CD4-positive, alpha-beta T cell treated with Interleukin-4 for 4 hours (primary cell): ENCODE results near the gene AP3B1.
"Not testable (repeated sequence)": the region's sequence is repeated elsewhere in the genome, so short reads cannot be mapped to it uniquely, and the experiment has no call there.

Experiments used
- DNase-seq: peaks from one replicate; pipeline ENCODE4 v3.0.0-alpha.2; 2020

The AP3B1 gene

DNA sequence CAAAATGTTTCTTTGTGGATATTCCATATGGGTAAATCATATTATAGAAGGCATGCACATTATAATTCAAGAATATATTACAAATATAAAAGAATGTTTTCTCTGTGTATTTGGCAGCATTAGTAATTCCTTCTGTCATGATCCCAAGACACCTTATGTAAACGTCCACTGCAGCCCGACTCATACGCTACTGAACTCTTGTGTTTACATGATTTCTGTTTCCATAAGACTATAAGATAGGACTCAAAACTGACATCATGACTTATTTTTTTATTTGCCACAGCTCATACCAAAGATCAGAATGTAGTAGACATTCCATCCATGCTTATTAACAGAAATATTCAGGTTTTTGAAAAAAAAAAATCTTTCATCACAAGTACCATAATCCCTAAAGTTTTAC lies 234.1 kb downstream of the AP3B1 start:
- DNase-seq: no peak

DNA sequence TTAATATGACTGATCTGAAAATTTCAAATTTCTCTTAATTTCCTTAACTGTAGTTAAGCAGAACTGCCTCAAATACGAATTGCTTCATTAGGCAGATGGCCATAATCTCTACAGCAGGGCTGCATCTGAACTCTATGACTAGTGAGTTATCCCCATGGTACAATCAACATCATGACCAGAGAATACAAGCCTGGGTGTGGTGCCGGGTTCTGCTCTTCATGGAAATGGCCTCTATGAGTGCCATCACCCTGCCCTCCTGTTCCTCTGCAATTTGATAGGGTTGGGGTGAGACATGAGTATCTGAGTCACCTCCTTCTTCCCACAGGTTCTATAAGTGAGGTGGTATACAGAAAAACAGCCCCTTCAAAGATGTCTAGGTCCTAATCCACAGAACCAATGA lies 235.9 kb downstream of the AP3B1 start:
- no peak for DNase-seq

DNA sequence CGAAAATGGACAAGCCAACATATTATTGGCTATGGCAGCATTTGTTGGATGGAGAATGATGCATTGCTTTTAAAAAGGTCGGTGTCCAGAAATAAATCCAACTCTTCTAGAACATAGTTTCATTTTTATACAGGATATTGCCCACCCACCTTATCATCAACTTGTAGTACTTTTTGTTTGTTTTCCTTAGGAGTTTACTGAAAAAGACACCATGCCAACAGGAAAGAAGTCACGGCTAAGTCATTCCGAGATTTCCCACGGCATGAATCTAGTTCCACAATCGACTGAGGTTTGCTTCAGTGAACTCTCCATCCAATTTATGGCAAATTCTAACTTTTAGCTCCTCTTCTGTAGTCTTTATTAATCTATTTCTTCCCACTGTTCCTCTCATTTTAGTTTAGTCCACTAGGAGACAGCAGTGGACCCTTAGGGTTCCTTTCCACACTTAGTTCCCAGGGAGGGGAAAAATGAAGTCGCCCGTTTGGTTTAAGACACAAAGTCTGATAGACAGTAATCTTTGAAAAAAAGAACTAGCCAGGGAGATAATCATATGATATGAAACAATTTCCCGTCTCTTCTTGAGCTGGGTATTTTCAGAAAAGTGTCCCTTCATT lies 237.5 kb downstream of the AP3B1 start:
- DNase-seq: no peak

DNA sequence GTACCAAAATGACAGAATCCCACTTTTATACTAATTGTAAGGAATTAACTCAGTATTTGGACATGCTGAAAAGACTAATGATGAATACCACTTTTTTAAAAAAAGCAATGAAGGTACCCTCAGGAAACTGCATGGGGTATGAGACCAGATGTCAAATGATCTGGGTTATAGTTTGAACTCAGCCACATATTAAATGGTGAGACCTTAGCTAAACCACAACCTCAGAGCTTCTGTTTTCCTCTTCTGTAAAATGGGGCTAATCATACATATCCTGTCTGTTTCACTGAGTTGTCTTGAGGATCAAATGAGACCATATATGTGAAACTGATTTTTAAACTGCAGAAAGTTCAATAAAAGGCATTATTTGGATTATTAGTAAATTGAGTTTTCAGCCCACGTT lies 238.4 kb downstream of the AP3B1 start:
- no peak for DNase-seq

DNA sequence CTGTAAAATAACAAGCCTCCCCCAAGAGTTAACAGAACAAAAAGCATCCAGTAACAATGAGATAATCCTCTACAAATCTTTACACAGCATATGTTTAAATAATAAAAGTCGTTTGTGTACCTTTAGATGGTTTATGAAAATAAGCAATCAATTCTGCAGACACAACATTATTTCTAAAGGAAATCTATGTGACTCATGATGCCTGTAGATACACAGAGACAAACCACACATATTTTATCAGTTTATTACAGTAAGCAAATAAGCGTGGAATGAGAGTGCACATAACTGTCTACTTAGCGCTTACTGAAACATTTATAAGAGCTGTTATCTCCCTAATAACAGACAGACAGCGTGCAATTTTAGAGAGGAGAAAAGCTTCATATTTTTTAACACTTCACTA lies 243.6 kb downstream of the AP3B1 start:
- no peak for DNase-seq

DNA sequence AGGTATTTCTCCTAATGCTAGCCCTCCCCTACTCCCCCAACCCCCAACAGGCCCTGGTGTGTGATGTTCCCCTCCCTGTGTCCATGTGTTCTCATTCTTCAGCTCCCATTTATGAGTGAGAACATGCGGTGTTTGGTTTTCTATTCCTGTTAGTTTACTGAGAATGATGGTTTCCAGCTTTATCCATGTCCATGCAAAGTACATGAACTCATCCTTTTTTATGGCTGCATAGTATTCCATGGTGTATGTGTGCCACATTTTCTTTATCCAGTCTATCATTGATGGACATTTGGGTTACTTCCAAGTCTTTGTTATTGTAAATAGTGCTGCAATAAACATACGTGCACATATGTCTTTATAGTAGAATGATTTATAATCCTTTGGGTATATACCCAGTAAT lies 247.7 kb downstream of the AP3B1 start:
- not testable (repeated sequence) for DNase-seq

DNA sequence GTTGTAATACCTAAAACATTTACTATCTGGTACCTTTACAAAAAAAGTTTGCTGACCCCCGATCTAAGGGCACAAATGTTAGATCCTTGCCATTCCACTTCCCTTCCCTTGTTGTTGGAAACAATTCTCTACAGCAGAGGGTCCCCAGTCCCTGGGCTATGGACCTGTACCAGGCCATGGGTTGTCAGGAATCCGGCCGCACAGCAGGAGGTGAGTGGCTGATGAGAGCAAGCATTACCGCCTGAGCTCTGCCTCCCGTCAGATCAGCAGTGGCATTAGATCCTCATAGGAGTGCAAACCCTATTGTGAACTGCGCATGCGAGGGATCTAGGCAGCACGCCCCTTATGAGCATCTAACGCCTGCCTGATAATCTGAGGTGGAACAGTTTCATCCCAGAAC lies 248.5 kb downstream of the AP3B1 start:
- DNase-seq: no peak

DNA sequence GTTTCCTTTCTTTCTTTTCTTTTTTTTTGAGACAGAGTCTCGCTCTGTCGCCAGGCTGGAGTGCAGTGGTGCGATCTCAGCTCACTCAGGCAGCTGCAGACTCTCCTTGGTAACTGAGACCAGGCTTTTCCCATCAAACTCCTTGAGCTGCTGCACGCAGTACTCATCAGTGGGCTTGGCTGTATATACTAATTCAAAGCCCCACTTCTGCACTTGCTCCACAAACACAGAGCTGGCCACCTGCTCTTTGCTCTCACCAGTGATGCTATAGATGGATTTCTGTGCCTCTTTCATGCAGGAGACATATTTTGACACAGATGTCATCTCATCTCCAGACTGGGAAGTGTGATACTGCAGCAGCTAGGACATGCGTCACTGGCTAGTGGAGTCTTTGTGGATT lies 252.7 kb downstream of the AP3B1 start:
- DNase-seq: no peak

DNA sequence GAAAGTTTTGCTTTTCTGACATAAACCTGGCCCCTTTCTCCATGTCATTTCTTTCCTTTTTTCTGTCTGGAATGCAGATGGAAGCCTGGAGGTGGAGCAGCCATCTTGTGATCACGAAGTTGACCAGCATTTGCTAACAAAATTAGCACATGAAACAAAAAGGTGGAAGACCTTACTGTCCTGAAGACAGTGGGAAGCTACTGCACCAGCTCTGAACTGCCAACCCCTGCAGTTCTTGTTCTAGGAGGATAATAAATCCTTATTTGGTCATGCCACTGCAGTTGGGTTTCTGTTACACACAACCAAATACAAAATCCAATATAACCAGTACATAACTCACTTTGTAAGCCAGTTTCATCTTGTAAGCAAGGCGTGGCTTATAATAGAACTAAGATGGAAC lies 269.0 kb downstream of the AP3B1 start:
- DNase-seq: no peak

DNA sequence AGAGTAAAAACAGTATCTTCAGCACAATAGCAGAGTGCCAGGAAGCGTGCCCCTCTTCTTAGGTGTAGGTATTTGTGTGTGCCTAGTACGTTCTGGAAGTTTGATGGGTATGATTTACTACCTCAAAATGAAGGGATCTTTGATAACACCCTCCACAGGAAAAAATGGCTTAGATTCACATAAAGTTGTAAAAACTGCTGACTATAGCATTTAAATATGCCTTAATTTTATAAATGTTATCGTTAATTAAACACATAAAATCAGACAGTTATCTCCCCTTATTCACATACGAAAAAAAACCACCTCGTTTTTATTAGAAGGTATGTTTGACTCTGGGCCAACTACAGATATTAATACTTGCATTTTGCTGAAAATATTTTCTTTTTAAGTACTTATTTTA lies 274.8 kb downstream of the AP3B1 start:
- no peak for DNase-seq

DNA sequence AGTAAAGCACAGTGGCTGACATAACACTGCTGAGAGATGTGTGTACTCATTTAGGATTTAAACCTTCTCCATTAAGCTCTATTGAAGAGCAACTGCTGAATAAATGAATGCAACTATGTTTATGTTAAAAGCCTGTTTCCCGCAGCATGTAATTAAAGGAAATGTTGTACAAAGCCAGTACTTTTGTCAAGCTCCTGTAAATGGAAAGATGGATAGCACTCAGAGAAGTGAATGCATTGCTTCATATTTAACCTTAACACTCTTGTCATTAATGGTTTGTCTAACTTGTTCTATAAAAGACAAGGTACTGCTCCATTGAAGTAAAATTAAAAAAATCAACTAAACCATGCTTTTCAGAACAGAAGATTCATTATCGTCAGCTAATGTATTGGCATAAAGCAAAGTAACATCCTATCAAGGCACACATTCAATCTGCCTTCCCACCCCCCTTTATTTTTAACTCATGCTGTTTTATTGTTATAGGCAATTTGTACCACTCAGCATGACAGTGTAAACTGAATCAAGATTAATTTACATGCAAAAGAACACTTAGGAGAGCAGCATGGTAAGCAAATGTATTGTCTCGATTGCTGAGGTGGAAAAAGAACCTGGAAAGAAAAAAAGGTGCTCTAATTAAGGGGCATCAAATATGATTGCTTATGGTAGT lies 277.5 kb downstream of the AP3B1 start:
- DNase-seq: no peak

DNA sequence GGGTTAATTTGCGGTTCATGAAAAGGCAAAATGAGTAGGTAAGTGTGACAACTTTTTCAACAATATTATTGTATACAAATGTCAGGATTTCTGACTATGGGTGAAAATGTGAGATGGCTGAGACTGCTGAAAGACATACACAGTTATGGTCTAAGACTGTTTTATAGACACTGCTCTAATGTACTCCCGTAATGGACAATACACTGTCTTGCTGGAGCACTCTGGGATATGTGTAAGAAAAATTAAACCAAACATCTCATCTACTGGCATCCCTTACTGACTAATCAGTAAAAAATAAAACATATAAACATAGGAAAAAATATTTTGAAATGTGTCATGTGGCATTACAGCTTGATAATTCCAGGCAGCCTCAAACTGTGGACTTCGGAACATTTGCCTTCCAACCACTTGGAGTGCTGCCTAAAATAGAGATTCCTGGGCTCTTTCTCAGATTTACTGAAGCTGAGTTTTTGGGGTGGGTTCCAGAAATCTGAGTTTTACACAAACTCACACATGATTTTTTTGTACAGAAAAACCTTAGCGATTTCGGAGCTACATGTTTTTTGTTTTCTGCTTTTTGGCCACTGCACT lies 284.5 kb downstream of the AP3B1 start:
- no peak for DNase-seq

DNA sequence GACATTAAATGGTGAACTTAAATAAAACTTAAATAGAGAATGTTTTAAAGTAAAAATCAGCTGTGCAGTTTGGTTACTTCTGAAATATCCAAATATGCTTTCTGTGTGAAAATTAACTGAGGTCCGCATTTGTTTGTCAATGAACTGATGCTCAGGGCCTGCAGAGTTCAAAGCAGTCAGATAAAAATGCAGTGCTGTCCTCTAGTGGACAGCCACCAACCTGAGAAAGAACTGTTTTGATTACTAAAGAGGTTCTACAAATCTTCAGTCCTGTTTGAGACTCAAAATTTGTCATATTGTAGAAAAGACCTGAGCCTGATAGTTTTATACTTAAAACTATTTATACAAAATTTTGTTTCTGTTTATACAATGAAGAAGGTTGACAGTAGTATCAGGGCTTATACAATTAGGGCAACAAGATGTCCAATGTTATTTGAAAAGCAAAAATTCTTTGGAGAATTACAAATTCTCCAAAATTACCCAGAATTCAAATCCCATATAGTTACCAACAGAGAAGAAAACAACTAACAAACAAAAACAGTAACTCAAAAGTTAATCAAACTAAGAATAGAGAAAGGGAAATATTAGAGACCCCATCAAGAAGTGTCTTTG lies 286.0 kb downstream of the AP3B1 start:
- DNase-seq: no peak

DNA sequence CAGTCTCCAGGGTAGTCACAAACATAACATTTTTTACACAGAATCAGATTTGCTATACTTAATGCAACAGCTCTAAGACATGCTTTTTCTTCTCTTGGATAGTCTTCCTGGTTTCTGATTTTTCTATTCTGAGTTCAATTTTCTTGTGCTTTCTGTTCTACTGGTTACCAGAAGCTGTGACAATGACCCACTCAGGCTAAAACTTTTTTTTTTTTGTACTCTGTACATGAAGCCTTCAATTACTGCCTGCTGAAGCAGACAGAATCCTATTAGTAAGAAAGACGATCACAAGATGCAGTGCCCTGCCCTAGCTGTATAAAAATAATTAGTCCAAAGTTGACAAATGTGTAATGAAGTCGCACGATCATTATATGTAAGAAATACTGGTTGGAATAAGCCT lies 287.3 kb downstream of the AP3B1 start:
- no peak for DNase-seq

DNA sequence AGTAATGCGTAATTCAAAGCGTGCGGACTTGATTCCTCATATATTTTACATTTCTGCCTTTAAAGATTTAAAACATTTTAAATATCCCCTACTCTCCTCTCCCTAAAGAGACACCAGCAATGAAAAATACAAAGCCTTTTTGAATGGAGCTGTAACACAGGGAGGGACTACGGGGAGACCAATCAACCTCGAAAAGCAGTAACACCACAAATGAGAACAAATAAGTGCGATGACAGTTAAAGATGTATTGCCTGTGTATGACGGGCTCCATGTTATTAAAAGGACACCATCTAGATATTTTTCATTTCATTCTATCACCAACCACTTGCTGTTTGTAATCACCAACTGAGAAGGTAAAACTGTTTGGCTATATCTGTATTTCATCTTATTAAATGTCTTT lies 288.0 kb downstream of the AP3B1 start:
- DNase-seq: no peak

DNA sequence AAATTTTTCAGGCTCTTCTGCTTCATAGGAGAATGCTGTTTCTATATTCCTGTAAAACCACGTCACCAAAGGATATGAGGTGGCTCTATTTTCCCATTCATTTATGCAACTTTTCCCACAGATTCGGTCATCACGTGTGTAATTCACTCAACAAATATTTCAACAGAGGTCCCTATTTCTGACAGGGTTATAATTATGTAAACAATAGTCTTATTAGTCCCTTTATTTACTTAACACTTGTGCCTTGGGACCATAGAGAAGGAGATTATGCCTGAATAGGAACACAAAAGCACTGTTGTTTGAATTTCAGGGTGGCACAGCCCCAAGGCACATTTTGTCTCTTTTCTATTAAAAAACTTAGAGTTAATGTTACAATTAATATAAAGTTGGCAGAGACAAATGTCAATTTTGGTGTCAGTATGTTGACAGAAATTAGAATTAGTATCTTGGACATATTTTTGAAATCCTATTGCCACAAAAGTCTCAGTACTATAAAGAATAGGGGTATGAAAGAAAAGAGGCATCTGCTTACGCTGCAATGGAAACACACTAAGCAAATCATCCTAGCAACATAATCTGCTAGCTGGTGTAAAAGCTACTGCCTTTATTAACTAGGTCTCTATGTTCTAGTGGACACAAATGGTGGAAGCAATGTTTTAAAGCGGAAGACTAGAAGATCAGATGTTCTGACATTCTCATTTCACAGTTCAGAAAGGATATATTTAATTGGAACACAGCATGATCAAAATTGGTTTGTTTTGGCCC lies 289.3 kb downstream of the AP3B1 start:
- DNase-seq: no peak

DNA sequence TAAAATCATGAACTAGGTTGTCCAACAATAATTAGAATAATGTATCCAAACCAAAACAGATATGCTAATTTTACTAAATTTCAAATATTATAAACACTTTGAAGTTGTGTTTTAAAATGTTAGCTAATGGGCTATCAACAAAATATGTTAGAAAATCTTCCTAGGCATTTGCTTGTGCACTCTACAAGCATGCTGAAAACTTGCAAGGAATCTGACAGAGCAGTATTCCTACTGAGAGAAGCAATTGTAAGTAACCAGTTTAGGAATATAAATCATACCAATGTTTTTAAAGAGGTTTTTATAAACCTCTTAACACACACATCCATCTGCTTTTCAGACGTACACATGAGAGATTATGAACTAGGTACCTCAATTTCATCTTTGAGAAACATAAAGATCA lies 289.9 kb downstream of the AP3B1 start:
- DNase-seq: no peak

DNA sequence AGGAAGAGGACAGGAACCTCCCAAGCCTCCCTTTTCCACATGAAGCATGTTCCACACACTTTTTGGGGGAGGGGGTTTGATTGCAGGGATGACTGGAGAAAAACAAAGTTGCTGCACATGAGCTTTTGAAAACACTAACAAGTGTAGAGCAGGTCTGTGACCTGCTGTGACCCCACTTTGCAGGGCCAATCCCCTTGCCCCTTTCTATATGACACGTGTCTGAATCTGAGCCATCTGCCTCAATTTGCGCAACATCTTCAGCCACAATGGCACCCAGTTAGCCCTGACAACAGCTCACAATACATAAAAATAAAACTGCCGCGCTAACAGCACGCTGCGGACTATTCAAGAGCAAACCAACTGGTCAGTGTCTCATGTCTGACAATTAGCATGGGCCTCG lies 290.6 kb downstream of the AP3B1 start:
- no peak for DNase-seq

DNA sequence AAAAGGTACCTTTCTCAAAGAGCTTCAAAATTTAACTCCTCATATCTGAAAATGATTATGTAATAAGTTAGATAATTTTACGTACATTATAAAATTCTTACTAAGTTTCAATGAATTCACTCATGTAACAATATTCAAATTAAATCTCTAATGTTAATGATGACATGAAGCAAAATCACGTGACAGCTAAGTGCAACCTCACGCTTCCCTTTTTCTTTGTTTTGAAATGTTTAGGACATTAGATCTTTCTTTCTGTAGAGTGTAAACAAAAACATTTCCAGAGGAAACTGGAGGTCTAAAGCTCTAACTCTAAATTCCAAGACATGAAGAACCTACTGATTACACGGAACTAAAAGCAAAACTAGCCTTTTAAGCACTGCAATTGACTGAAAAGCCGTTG lies 291.0 kb downstream of the AP3B1 start:
- DNase-seq: no peak

DNA sequence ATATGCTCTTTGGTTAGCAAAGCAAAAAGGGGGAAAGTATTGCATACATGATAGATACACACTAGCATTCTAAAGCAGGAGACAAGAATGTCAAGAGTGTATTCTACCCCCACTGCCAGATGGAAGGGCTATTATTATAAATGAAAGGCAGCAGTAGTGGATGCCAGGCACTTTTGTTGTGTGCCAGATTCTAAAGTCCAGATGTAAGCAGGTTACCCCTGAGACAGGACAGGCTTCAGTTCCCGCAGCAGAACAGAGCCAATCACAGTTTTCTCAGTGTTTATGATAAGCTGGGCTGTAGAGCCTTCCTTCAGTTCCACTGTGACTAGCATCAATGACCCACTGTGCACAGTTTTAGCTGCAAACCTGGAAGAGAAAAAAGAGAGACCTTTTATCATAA lies 291.8 kb downstream of the AP3B1 start:
- no peak for DNase-seq

DNA sequence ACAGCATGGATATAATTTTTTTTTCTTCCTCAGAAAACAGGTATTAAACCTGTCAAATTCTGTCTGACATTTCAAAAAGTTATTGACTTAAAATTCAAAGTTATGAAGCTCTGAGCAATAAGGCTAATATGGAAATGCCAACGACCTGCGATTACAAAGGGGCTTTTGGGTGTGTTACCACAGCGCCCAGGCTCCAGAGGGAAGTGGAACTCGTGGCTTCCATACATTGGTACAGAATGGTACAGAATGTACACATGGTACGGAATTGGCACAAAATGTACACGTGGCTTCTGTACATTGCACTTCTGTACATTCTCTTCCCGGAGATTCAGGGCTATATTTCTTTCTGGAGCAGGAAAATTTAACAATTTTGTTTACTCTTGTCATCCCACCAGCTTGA lies 293.3 kb downstream of the AP3B1 start:
- DNase-seq: no peak

DNA sequence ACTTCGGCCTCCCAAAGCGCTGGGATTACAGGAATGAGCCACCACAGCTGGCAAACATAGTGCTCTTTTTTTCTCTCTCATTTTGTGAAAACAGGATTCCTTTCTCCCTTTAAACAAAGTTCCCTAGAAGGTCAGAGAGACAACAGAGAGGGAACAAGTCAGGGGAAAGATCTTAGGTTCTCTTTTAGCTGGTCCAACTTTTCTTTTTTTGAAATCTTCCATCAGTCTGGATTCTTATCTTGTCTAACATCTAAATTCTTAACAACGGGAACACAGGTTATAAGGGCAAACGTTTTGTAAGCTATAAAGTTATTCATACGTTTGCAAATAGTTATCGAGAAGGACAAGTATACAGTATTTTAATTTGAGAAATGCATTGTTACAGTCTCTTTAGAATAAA lies 294.3 kb downstream of the AP3B1 start:
- DNase-seq: no peak

DNA sequence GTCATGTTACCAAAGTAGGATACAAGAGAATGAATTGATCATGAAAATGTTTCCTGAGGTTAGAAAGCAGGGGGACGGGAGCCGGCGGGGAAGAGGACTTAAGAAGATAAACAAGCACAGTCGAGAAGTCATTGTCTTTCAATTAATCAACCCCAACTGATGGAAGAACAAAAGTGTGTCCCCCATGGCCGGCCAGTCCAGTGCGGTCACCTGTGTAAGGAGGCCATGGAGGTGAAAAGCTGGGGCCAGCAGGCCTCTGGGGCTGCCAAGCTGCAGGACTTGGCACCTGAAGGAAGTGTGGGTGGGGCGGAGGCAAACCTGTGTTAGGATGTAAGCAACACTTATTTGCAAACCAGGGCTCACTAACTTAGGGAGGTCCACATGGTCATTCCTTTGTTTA lies 295.1 kb downstream of the AP3B1 start:
- DNase-seq: no peak

DNA sequence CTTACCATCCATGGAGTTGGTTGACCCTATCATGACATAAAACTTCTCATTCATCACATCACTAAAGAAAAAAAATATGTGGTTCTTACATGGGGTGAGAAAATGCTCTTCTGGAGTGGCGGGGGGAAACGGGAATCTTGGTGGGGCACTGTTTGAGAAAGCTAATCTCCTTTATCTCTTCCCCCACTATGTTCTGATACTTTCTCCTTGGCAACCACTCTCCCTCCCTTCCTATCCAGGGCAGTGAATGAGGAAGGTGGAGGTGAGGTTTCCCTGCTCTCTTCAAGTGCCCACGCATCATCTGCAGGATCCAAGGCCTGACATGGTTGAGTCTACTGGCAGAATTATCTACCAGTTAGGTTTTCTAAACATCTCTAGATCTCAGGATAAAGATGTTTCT lies 297.6 kb downstream of the AP3B1 start:
- DNase-seq: no peak
